ENCODE data around the gene M1AP. TPM values are rescaled to one million over a fixed set of nuclear protein-coding genes. Genes with fewer than 3 reads are reported as not detected.

Gene M1AP
- total RNA-seq, 4 donors from 2014 or later: 0.20 TPM; not detected in 3

DNA sequence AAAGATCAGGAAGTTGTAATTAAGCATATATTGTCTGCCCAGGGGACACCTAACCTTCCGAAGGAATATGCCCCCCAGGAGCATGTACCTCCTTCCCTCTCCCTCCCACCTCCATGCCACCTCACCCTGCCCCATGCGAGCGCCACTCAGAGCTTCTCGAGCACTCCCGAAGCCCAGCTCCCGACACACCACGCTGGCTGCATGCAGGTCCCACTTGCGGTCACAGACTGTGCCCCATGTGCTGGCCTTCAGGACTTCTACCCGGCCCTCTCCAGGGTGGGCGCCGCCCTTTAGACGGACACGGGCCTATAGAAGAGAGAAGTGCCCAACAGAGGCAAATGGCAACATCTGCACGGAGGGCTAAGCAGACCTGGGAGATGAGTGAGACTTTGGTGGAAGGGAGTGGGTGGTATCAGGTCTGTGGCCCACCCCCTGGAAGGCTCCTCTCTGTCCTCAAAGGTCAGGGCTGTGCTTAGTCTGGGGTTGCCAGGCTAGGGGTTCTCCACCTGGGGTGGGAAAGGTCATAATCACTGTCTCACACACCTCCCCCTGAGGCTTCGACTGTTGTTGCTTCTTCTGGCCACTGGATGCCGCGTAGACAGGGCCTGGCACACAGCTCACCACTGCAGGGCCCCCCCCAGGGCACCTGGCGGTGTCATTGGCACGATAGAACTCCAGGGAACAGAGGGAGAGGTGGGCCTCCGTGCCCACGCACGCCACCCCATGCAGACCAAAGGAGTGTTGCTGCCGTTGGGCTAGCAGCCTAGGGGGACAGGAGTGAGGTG lies 111.8 kb downstream of the M1AP start:
- intact Hi-C loops (cut with DNase I; ENCODE audit: low total_unique reads): no loop called here

GRCh38 chr2:74535440-74535965 lies 112.6 kb downstream of the M1AP start:
- no peak for DNase-seq
- H3K27ac ChIP-seq: no peak overlapping the region
- intact Hi-C loops (cut with DNase I; ENCODE audit: low total_unique reads) (no loop called here), in situ Hi-C loops (cut with MboI; ENCODE audit: low sequenced_read_pairs in 4 of 4) (loop anchor here in 1 of 4 donors (25.0 kb wide), 1 partner anchor 1298 kb away; the partner anchor contains the start of genes CCT7 and PRADC1)
- no peaks in the 10 kb centered on the region for H3K9me3 ChIP-seq
- H3K4me3 ChIP-seq: no peak overlapping the region
- H3K36me3 ChIP-seq: peaks cover 0 to 19% of the 10 kb centered on the region in 2 donors
- TF ChIP-seq CTCF (IDR thresholded peaks at IDR 0.05 in 4 of 5, conservative IDR thresholded peaks at IDR 0.05 in 1 of 5): no peak
- TF ChIP-seq POLR2A (IDR thresholded peaks at IDR 0.05): no peak
- no peak for ATAC-seq
- peaks cover 7 to 9% of the 10 kb centered on the region in 2 donors for H3K4me1 ChIP-seq
- H3K27me3 ChIP-seq: no peaks in the 10 kb centered on the region

More for the DNA sequence above, 111.8 kb downstream of the M1AP start:
- Histone ChIP-seq H3K9me3 (no peaks in the 10 kb centered on the region), H3K27ac (no peak overlapping the region), H3K4me3 (no peak overlapping the region), H3K4me1 (peaks cover 0 to 8% of the 10 kb centered on the region in 2 donors), H3K36me3 (peaks cover 0 to 18% of the 10 kb centered on the region in 2 donors), H3K27me3 (no peaks in the 10 kb centered on the region)
- no peak for DNase-seq
- in situ Hi-C loops (cut with MboI; ENCODE audit: low sequenced_read_pairs in 4 of 4): loop anchor here in 1 of 4 donors (25.0 kb wide), 1 partner anchor 1299 kb away; the partner anchor contains the start of genes CCT7 and PRADC1
- TF ChIP-seq POLR2A (IDR thresholded peaks at IDR 0.05) (no peak), CTCF (IDR thresholded peaks at IDR 0.05 in 4 of 5, conservative IDR thresholded peaks at IDR 0.05 in 1 of 5) (no peak)
- no peak for ATAC-seq

DNA sequence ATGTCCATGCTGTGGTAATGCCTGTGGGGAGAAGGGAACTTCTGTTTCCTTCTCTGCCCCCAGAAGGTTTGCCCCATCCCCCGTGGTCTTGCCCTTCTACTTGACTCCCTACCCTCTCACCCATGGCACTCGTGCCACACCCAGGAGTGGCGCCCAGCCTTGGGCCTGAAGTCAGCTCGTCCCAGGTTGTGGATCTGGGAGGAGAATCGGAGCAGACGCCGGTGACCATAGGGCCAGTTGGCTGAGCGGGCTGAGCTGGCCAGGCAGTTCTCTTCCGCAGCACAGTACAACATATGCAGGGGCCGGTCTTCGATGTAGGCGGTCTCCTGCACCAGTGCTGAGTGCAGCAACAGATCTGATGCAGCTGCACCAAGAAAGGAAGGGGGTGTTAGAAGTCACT lies 113.7 kb downstream of the M1AP start:
- Histone ChIP-seq H3K9me3 (no peaks in the 10 kb centered on the region), H3K36me3 (peaks cover 0 to 19% of the 10 kb centered on the region in 2 donors), H3K27ac (no peak overlapping the region), H3K4me1 (peaks cover 9 to 13% of the 10 kb centered on the region in 2 donors), H3K4me3 (no peak overlapping the region), H3K27me3 (no peaks in the 10 kb centered on the region)
- no peak for TF ChIP-seq POLR2A (IDR thresholded peaks at IDR 0.05)
- no peak for TF ChIP-seq CTCF (IDR thresholded peaks at IDR 0.05 in 4 of 5, conservative IDR thresholded peaks at IDR 0.05 in 1 of 5)
- ATAC-seq (no peak), DNase-seq (no peak)
- in situ Hi-C loops (cut with MboI; ENCODE audit: low sequenced_read_pairs in 4 of 4) (loop anchor here in 2 of 4 donors (5.0 to 25.0 kb wide), 2 partner anchors 52 to 1297 kb away; partner anchors contain the start of genes CCDC142 (in 1 of the 2), CCT7 (in 1 of the 2), PRADC1 (in 1 of the 2) and TTC31 (in 1 of the 2)), intact Hi-C loops (cut with DNase I; ENCODE audit: low total_unique reads) (no loop called here)

- Histone ChIP-seq H3K27ac (no peak overlapping the region), H3K4me1 (peaks cover 14 to 18% of the 10 kb centered on the region in 2 donors), H3K4me3 (no peak overlapping the region), H3K27me3 (no peaks in the 10 kb centered on the region), H3K9me3 (no peaks in the 10 kb centered on the region), H3K36me3 (peaks cover 0 to 19% of the 10 kb centered on the region in 2 donors)
- intact Hi-C loops (cut with DNase I; ENCODE audit: low total_unique reads): no loop called here
- DNase-seq: no peak
- in situ Hi-C loops (cut with MboI; ENCODE audit: low sequenced_read_pairs in 4 of 4): loop anchor here in 2 of 4 donors (5.0 to 25.0 kb wide), 2 partner anchors 51 to 1296 kb away; partner anchors contain the start of genes CCDC142 (in 1 of the 2), CCT7 (in 1 of the 2), PRADC1 (in 1 of the 2) and TTC31 (in 1 of the 2)
- ATAC-seq: no peak
- no peak for TF ChIP-seq POLR2A (IDR thresholded peaks at IDR 0.05)
Observed at GRCh38 chr2:74533464-74533863, 114.7 kb downstream of the M1AP start.

- ATAC-seq (no peak), DNase-seq (no peak)
- no peak overlapping the region for H3K4me3 ChIP-seq
- TF ChIP-seq POLR2A (IDR thresholded peaks at IDR 0.05) (no peak), CTCF (IDR thresholded peaks at IDR 0.05 in 4 of 5, conservative IDR thresholded peaks at IDR 0.05 in 1 of 5) (no peak)
- intact Hi-C loops (cut with DNase I; ENCODE audit: low total_unique reads): no loop called here
- H3K36me3 ChIP-seq: peaks cover 0 to 30% of the 10 kb centered on the region in 2 donors
- no peaks in the 10 kb centered on the region for H3K9me3 ChIP-seq
- H3K27ac ChIP-seq: no peak overlapping the region
- in situ Hi-C loops (cut with MboI; ENCODE audit: low sequenced_read_pairs in 4 of 4): loop anchor here in 2 of 4 donors (5.0 to 25.0 kb wide), 2 partner anchors 50 to 1295 kb away; partner anchors contain the start of genes CCDC142 (in 1 of the 2), CCT7 (in 1 of the 2), PRADC1 (in 1 of the 2) and TTC31 (in 1 of the 2)
- peaks cover 19 to 28% of the 10 kb centered on the region in 2 donors for H3K4me1 ChIP-seq
- H3K27me3 ChIP-seq: no peaks in the 10 kb centered on the region
Observed at GRCh38 chr2:74532222-74532621, 115.9 kb downstream of the M1AP start.

All from gastrocnemius medialis (tissue), 4 donors.